Activated CD8-positive, alpha-beta T cell treated with anti-CD3 and anti-CD28 coated beads, Interleukin-2, amount 10 ng/mL, durations not matched to agents 7 days and 5 days (primary cell): ENCODE measurements around the gene RASAL2. TPM values are rescaled to one million over a fixed set of nuclear protein-coding genes. Genes with fewer than 3 reads are reported as not detected.
"Not testable (repeated sequence)": the region's sequence is repeated elsewhere in the genome, so short reads cannot be mapped to it uniquely, and the experiment has no call there.

Experiments used
- ATAC-seq: fragments of 150-1000 bp; cut with Tn5 transposase; one replicate; pipeline ENCODE4 v1.10.0; 2021; ENCODE audit warnings: moderate library complexity
- CTCF ChIA-PET: fragments of 350-600 bp; sonication (Branson Sonifier 250); formaldehyde crosslinking; loops from one replicate; lab custom pipeline; 2021; ENCODE audit warnings: antibody characterized with exemption; lab: Charles Lee
- POLR2A ChIA-PET: fragments of 350-600 bp; sonication (Branson Sonifier 250); formaldehyde crosslinking; loops from one replicate; lab custom pipeline; 2021; ENCODE audit warnings: antibody characterized with exemption; lab: Charles Lee
- DNase-seq: peaks from one replicate; pipeline ENCODE4 v3.0.0-alpha.2; 2020
- H3K27ac Mint-ChIP-seq: one replicate; pipeline ENCODE4 v1.8.0; 2021; ENCODE audit warnings: mild to moderate bottlenecking, mixed read lengths
- H3K27me3 Mint-ChIP-seq: one replicate; pipeline ENCODE4 v1.8.0; 2021; ENCODE audit warnings: low read depth, mixed read lengths
- H3K36me3 Mint-ChIP-seq: one replicate; pipeline ENCODE4 v1.8.0; 2021; ENCODE audit warnings: low read depth, mixed read lengths
- H3K4me1 Mint-ChIP-seq: one replicate; pipeline ENCODE4 v1.8.0; 2021; ENCODE audit warnings: low read depth, mixed read lengths
- H3K4me3 Mint-ChIP-seq: one replicate; pipeline ENCODE4 v1.8.0; 2021; ENCODE audit warnings: mild to moderate bottlenecking, mixed read lengths
- H3K9me3 Mint-ChIP-seq: one replicate; pipeline ENCODE4 v1.8.0; 2022; ENCODE audit warnings: mixed read lengths; ENCODE audit not compliant: insufficient read depth
- total RNA-seq, 2 experiments: library from RNA; stranded (reverse); gene quantifications; one replicate each; pipeline ENCODE4 v1.2.3, GENCODE V29; 2021

Gene RASAL2
- total RNA-seq, 2 experiments from 2014 or later, result not detected

DNA sequence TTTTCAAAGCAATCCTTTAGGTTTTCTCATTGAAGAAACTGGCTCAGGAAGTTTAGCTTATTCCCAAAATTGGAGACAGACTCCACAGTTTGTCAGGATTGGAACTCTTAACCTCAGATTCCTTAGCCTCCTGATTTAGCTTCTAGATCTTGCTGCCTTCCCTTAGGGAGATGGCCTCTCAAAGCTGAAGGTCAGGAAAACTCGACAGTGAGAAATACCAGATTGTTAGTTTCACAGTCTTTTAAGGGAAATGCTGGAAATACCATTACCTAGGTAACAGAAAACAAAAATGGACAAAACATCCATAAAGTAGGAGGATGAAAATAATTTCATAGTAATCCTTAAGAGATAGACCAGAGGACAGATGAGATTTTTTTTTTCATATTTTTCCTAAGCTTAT lies 7.8 kb downstream of the RASAL2 start:
- Mint-ChIP-seq H3K27me3 (no peaks in the 10 kb centered on the region), H3K4me3 (no peak overlapping the region), H3K36me3 (no peaks in the 10 kb centered on the region), H3K9me3 (no peaks in the 10 kb centered on the region), H3K27ac (no peak overlapping the region), H3K4me1 (no peaks in the 10 kb centered on the region)
- POLR2A ChIA-PET, result no interaction called here
- no peak for ATAC-seq
- no peak for DNase-seq
- CTCF ChIA-PET, result no interaction called here

DNA sequence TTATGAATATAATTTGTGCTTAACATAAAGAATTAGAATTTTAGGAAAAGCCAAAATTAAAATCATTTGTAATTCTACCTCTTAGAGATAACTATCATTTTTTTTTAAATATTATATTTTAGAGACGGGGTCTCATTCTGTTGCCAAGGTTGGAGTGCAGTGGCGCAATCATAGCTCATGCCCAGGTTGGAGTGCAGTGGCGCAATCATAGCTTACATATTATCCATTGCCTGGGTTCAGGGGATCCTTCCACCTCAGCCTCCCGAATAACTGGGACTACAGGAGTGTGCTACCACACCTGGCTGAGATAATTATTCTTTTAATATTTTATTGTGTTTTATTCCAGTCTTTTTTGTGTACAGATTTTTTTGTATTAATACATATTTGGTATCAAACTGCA lies 8.3 kb downstream of the RASAL2 start:
- Mint-ChIP-seq H3K4me1 (no peaks in the 10 kb centered on the region), H3K27me3 (no peaks in the 10 kb centered on the region), H3K9me3 (no peaks in the 10 kb centered on the region), H3K27ac (no peak overlapping the region), H3K4me3 (no peak overlapping the region), H3K36me3 (no peaks in the 10 kb centered on the region)
- ChIA-PET POLR2A (no interaction called here), CTCF (no interaction called here)
- DNase-seq, result no peak
- ATAC-seq, result no peak

DNA sequence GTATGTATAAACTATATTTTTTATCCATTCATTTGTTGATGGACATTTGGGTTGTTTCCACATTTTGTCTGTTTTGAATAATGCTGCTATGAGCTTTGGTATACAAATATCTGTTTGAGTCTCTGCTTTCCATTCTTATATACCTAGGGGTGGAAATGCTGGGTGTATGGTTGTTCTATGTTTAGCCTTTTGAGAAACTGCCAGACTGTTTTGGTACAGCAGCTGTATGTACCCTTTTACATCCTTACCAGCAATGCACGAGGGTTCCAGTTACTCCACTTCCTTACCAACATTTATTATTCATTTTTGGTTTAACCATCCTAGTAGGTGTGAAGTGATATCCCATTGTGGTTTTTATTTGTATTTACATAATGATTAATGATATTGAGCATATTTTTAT lies 13.9 kb downstream of the RASAL2 start:
- POLR2A ChIA-PET, result no interaction called here
- no peak overlapping the region for H3K4me3 Mint-ChIP-seq
- no peaks in the 10 kb centered on the region for H3K27me3 Mint-ChIP-seq
- H3K4me1 Mint-ChIP-seq, result no peaks in the 10 kb centered on the region
- H3K9me3 Mint-ChIP-seq, result no peaks in the 10 kb centered on the region
- H3K27ac Mint-ChIP-seq, result no peak overlapping the region
- H3K36me3 Mint-ChIP-seq, result no peaks in the 10 kb centered on the region
- no peak for DNase-seq
- CTCF ChIA-PET, result no interaction called here
- no peak for ATAC-seq

GRCh38 chr1:178109348-178110143 lies 15.6 kb downstream of the RASAL2 start:
- ChIA-PET CTCF (no interaction called here), POLR2A (no interaction called here)
- DNase-seq, result no peak
- no peak for ATAC-seq
- Mint-ChIP-seq H3K9me3 (no peaks in the 10 kb centered on the region), H3K27me3 (no peaks in the 10 kb centered on the region), H3K4me1 (no peaks in the 10 kb centered on the region), H3K36me3 (no peaks in the 10 kb centered on the region), H3K27ac (no peak overlapping the region), H3K4me3 (no peak overlapping the region)

DNA sequence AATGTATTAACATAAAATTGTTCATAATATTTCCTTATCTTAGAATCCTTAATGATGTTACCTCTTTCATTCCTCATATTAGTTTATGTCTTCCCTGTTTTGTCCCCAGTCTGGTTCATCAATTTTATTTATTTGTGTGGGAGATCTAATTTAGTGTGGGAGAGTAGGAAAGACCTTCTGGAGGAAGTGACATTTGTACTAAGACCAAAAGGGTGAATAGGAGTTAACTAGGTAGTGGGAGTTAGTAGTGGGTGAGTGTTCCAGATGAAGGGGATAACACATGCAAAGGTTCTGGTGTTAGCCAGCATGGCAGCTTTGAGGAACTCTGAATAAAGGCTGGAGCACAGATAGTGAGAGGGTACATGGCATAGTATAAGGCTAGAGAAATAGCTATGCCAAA lies 21.4 kb downstream of the RASAL2 start:
- H3K9me3 Mint-ChIP-seq, result no peaks in the 10 kb centered on the region
- no peak overlapping the region for H3K4me3 Mint-ChIP-seq
- ChIA-PET CTCF (no interaction called here), POLR2A (no interaction called here)
- DNase-seq (no peak), ATAC-seq (no peak)
- H3K27me3 Mint-ChIP-seq, result no peaks in the 10 kb centered on the region
- no peaks in the 10 kb centered on the region for H3K4me1 Mint-ChIP-seq
- no peak overlapping the region for H3K27ac Mint-ChIP-seq
- no peaks in the 10 kb centered on the region for H3K36me3 Mint-ChIP-seq

DNA sequence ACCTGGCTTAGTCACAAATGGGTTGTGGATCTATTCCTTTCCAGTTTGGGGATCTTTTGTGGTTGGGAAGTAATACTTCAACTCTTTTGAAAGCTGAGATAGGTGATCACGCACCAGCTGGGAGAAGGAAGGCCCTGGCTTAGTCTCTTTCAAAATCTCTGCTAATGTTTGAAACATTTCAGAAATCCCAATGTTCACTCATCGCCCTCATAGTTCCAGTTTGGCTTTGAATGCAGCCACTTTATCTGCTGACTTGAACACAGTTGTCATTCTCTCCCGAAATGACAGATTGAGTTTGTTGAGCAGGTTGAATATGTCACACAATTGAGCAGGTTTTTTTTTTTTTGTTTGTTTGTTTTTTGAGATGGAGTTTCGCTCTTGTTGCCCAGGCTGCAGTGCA lies 24.6 kb downstream of the RASAL2 start:
- POLR2A ChIA-PET, result no interaction called here
- Mint-ChIP-seq H3K9me3 (no peaks in the 10 kb centered on the region), H3K4me3 (no peak overlapping the region), H3K27me3 (no peaks in the 10 kb centered on the region), H3K4me1 (no peaks in the 10 kb centered on the region), H3K36me3 (no peaks in the 10 kb centered on the region), H3K27ac (no peak overlapping the region)
- no peak for DNase-seq
- ATAC-seq, result no peak
- CTCF ChIA-PET, result no interaction called here

DNA sequence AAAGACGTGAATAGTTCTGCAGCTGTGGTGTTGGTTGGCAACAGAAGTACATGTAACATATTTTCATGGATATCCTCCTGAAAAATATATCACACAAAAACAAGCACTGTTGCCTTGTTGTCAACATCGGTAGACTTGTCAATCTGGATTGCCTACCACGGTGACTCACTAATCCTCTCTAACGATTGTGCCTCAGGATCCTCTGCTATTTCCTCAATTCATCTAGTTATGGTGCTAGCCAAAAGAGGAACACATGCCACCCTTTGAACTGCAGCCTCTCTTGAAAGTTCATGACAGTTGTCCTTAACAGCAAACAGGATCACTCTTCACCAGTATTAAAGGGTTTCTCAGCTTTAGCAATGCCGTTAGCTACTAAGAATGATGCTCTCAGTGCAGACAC lies 25.7 kb downstream of the RASAL2 start:
- H3K4me3 Mint-ChIP-seq, result no peak overlapping the region
- ATAC-seq (no peak), DNase-seq (no peak)
- no peaks in the 10 kb centered on the region for H3K27me3 Mint-ChIP-seq
- POLR2A ChIA-PET, result no interaction called here
- no peaks in the 10 kb centered on the region for H3K36me3 Mint-ChIP-seq
- CTCF ChIA-PET, result no interaction called here
- H3K9me3 Mint-ChIP-seq, result no peaks in the 10 kb centered on the region
- H3K27ac Mint-ChIP-seq, result no peak overlapping the region
- H3K4me1 Mint-ChIP-seq, result no peaks in the 10 kb centered on the region

DNA sequence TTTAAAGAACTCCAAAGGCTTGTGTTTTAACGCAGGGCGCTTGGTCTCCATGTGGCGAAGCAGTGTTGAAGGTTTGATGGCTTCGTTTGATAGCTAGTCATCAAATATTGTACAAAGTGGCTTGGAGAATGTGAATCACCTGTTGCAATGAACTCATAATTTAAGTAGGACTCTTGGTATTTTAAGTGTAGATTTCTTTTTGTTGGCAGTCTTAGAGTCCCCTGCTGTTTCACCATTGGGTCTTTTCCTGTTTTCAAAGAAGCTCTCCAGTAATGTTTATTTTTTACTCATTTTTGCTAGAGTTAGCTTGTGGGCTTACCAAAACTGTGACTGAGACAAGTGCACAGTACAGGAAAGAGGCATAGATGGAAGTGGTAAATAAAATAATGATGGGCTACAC lies 26.2 kb downstream of the RASAL2 start:
- Mint-ChIP-seq H3K4me1 (no peaks in the 10 kb centered on the region), H3K27ac (no peak overlapping the region), H3K9me3 (no peaks in the 10 kb centered on the region), H3K27me3 (no peaks in the 10 kb centered on the region), H3K36me3 (no peaks in the 10 kb centered on the region), H3K4me3 (no peak overlapping the region)
- ATAC-seq, result no peak
- ChIA-PET CTCF (no interaction called here), POLR2A (no interaction called here)
- no peak for DNase-seq

GRCh38 chr1:178120520-178121052 lies 26.7 kb downstream of the RASAL2 start:
- DNase-seq, H3K4me3 Mint-ChIP-seq, H3K9me3 Mint-ChIP-seq, H3K27me3 Mint-ChIP-seq, CTCF ChIA-PET, ATAC-seq, H3K36me3 Mint-ChIP-seq, H3K4me1 Mint-ChIP-seq, POLR2A ChIA-PET, H3K27ac Mint-ChIP-seq: not testable (repeated sequence)

DNA sequence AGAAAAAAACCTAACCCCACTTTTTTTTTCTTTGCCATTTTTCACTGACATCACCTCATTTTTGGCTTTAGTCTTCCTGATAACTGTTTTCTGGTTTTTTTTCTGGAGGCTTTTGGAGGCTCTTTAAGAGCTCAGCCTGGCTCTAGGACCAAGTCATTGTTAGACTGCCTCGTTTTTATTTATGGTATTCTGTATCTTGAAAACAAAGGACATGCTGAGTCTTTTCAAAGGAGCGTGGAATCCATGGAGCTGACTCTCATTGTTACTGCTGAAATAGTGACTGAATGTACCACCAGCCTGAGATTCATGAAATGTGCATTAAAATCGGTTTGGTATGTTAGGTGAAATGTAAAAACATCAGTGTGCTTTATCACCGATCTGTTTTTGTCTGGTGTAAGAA lies 28.0 kb downstream of the RASAL2 start:
- ChIA-PET POLR2A (no interaction called here), CTCF (no interaction called here)
- Mint-ChIP-seq H3K9me3 (no peaks in the 10 kb centered on the region), H3K27ac (no peak overlapping the region), H3K4me1 (no peaks in the 10 kb centered on the region), H3K4me3 (no peak overlapping the region), H3K36me3 (no peaks in the 10 kb centered on the region), H3K27me3 (no peaks in the 10 kb centered on the region)
- no peak for DNase-seq
- ATAC-seq, result no peak

GRCh38 chr1:178122283-178122682 lies 28.4 kb downstream of the RASAL2 start:
- Mint-ChIP-seq H3K9me3 (no peaks in the 10 kb centered on the region), H3K27ac (no peak overlapping the region), H3K27me3 (no peaks in the 10 kb centered on the region), H3K4me1 (no peaks in the 10 kb centered on the region), H3K36me3 (no peaks in the 10 kb centered on the region), H3K4me3 (no peak overlapping the region)
- CTCF ChIA-PET, result interaction anchor here (0.6 kb wide), 1 partner anchor 159 kb away, joined by 3 read pairs; no protein-coding TSS in a partner anchor
- POLR2A ChIA-PET, result no interaction called here
- ATAC-seq, result no peak
- no peak for DNase-seq

DNA sequence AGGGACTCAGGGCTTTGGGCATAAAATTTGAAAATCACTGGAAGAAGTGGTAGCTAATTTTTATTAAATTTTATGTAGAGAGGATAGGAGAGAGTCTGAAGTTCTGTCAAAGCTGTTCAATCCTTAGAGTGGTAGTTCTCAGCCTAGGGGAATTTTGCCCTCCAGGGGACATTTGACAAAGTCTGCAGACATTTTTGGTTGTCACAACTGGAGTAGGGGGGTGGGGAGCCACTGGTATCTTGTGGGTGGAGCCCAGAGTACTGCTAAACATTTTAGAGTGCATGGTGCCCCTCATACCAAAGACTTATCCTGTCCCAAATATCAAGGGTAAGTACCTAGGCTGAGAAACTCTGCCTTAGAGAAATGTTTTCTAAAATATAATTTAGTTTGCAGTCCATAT lies 30.2 kb downstream of the RASAL2 start:
- no peak for DNase-seq
- Mint-ChIP-seq H3K9me3 (no peaks in the 10 kb centered on the region), H3K4me3 (no peak overlapping the region), H3K4me1 (no peaks in the 10 kb centered on the region), H3K36me3 (no peaks in the 10 kb centered on the region), H3K27ac (no peak overlapping the region), H3K27me3 (no peaks in the 10 kb centered on the region)
- no peak for ATAC-seq
- ChIA-PET POLR2A (no interaction called here), CTCF (no interaction called here)

- ChIA-PET POLR2A (no interaction called here), CTCF (no interaction called here)
- Mint-ChIP-seq H3K36me3 (no peaks in the 10 kb centered on the region), H3K27ac (no peak overlapping the region), H3K9me3 (no peaks in the 10 kb centered on the region), H3K4me3 (no peak overlapping the region), H3K4me1 (no peaks in the 10 kb centered on the region), H3K27me3 (no peaks in the 10 kb centered on the region)
- no peak for ATAC-seq
- no peak for DNase-seq
Observed at GRCh38 chr1:178126261-178126660, 32.4 kb downstream of the RASAL2 start.
